GM10266 (cell line): ENCODE measurements around the gene ADGRB3.

ENCODE experiments used
- DNase-seq: peaks from one replicate; pipeline ENCODE4 v3.0.0; 2012; ENCODE audit errors: extremely low spot score
- CTCF ChIP-seq: IDR thresholded peaks from 2 replicates; pipeline ENCODE4 v1.5.1; 2012; ENCODE audit warnings: mild to moderate bottlenecking, low read depth; ENCODE audit not compliant: control insufficient read depth, insufficient read depth; ENCODE audit errors: missing control alignments

Gene ADGRB3

GRCh38 chr6:68637782-68638181 lies 2.7 kb downstream of the ADGRB3 start:
- no peak for TF ChIP-seq CTCF
- DNase-seq = no peak

- TF ChIP-seq CTCF = peak; percentile 66
- peak; percentile 34 for DNase-seq
Measured at GRCh38 chr6:68638230-68638900, 3.3 kb downstream of the ADGRB3 start.

- no peak for TF ChIP-seq CTCF
- no peak for DNase-seq
Measured at GRCh38 chr6:68639211-68639610, 4.1 kb downstream of the ADGRB3 start.

- no peak for TF ChIP-seq CTCF
- DNase-seq = no peak
Measured at GRCh38 chr6:68639826-68640490, 4.9 kb downstream of the ADGRB3 start.

- TF ChIP-seq CTCF = no peak
- no peak for DNase-seq
Measured at GRCh38 chr6:68640491-68640835, 5.4 kb downstream of the ADGRB3 start.

GRCh38 chr6:68641172-68641571 lies 6.1 kb downstream of the ADGRB3 start:
- no peak for TF ChIP-seq CTCF
- no peak for DNase-seq

GRCh38 chr6:68642081-68642480 lies 7.0 kb downstream of the ADGRB3 start:
- no peak for DNase-seq
- TF ChIP-seq CTCF = no peak
